ENCODE data around the gene SLC26A5.
A peak's percentile ranks its signal among the peaks of the same experiment; 100 is the strongest.

SLC26A5 gene

GRCh38 chr7:103380395-103381191 is 65.4 kb downstream of the SLC26A5 start:
- Histone ChIP-seq H2BK15ac (ENCODE audit: low read length) (no peak overlapping the region), H3K4me3 (ENCODE audit: low read length in 2 of 2) (no peak overlapping the region), H4K91ac (ENCODE audit: low read depth, low read length, poor library complexity) (no peak overlapping the region), H3K4ac (ENCODE audit: low read length) (no peak overlapping the region), H3K23ac (ENCODE audit: low read depth, low read length, poor library complexity) (no peak overlapping the region), H3K9ac (ENCODE audit: low read depth, low read length, poor library complexity) (no peak overlapping the region), H3K27me3 (ENCODE audit: control insufficient read depth in 3 of 3, insufficient read depth in 3 of 3, low read depth in 1 of 3, low read length in 3 of 3) (peaks cover 0 to 5% (median 0%) of the 10 kb centered on the region in 3 experiments), H2AFZ (ENCODE audit: low read length) (no peak overlapping the region), H3K18ac (ENCODE audit: low read length) (no peak overlapping the region), H2BK120ac (ENCODE audit: low read depth, low read length) (no peak overlapping the region), H2BK12ac (ENCODE audit: low read length) (no peak overlapping the region), H3K79me1 (ENCODE audit: low read depth, low read length) (no peaks in the 10 kb centered on the region), H3K4me2 (ENCODE audit: insufficient read depth, low read length, poor library complexity, severe bottlenecking) (no peak overlapping the region), H3K4me1 (ENCODE audit: control insufficient read depth in 2 of 2, insufficient read depth in 1 of 2, low read depth in 1 of 2, low read length in 2 of 2) (no peaks in the 10 kb centered on the region), H3K36me3 (replicated peaks in 1 of 2; ENCODE audit: control insufficient read depth in 2 of 2, insufficient read depth in 2 of 2, low read length in 2 of 2) (no peaks in the 10 kb centered on the region), H4K8ac (ENCODE audit: low read depth, low read length) (no peak overlapping the region), H2AK5ac (ENCODE audit: low read depth, low read length) (no peak overlapping the region), H2BK5ac (ENCODE audit: low read length) (no peak overlapping the region), H3K9me3 (replicated peaks in 1 of 2; ENCODE audit: control insufficient read depth in 2 of 2, insufficient read depth in 1 of 2, low read depth in 1 of 2, low read length in 2 of 2) (peaks cover 0 to 2% of the 10 kb centered on the region in 2 donors), H3K14ac (ENCODE audit: low read length) (no peak overlapping the region), H3K27ac (replicated peaks; ENCODE audit: low read length) (no peak overlapping the region)
- DNase-seq (ENCODE audit: low spot score): no peak
- WGBS, 2 donors (ENCODE audit: extremely low coverage in 2 of 2, insufficient read length in 2 of 2, insufficient replicate concordance in 1 of 2): 100% methylated on average over 2 of the region's 5 CpGs; no CpG with 5 or more reads in 1 of the 2 donors

GRCh38 chr7:103379270-103379975 is 66.6 kb downstream of the SLC26A5 start:
- no peak overlapping the region for H2AK5ac ChIP-seq (ENCODE audit: low read depth, low read length)
- H4K91ac ChIP-seq (ENCODE audit: low read depth, low read length, poor library complexity): no peak overlapping the region
- peak overlapping the region; percentile 43 for H2AFZ ChIP-seq (ENCODE audit: low read length)
- H2BK15ac ChIP-seq (ENCODE audit: low read length): no peak overlapping the region
- H3K27ac ChIP-seq (replicated peaks; ENCODE audit: low read length): no peak overlapping the region
- no CpG with 5 or more reads among the region's 3 CpGs for WGBS, 2 donors (ENCODE audit: extremely low coverage in 2 of 2, insufficient read length in 2 of 2, insufficient replicate concordance in 1 of 2)
- H2BK5ac ChIP-seq (ENCODE audit: low read length): no peak overlapping the region
- no peak overlapping the region for H2BK120ac ChIP-seq (ENCODE audit: low read depth, low read length)
- no peak overlapping the region for H3K18ac ChIP-seq (ENCODE audit: low read length)
- H3K9me3 ChIP-seq (replicated peaks in 1 of 2; ENCODE audit: control insufficient read depth in 2 of 2, insufficient read depth in 1 of 2, low read depth in 1 of 2, low read length in 2 of 2): peaks cover 0 to 2% of the 10 kb centered on the region in 2 donors
- H2BK12ac ChIP-seq (ENCODE audit: low read length): no peak overlapping the region
- H3K23ac ChIP-seq (ENCODE audit: low read depth, low read length, poor library complexity): no peak overlapping the region
- H3K4me1 ChIP-seq (ENCODE audit: control insufficient read depth in 2 of 2, insufficient read depth in 1 of 2, low read depth in 1 of 2, low read length in 2 of 2): no peaks in the 10 kb centered on the region
- H3K4ac ChIP-seq (ENCODE audit: low read length): no peak overlapping the region
- no peak overlapping the region for H3K4me2 ChIP-seq (ENCODE audit: insufficient read depth, low read length, poor library complexity, severe bottlenecking)
- no peak for DNase-seq (ENCODE audit: low spot score)
- H3K36me3 ChIP-seq (replicated peaks in 1 of 2; ENCODE audit: control insufficient read depth in 2 of 2, insufficient read depth in 2 of 2, low read length in 2 of 2): no peaks in the 10 kb centered on the region
- no peak overlapping the region for H3K14ac ChIP-seq (ENCODE audit: low read length)
- no peak overlapping the region for H3K4me3 ChIP-seq (ENCODE audit: low read length in 2 of 2)
- H3K79me1 ChIP-seq (ENCODE audit: low read depth, low read length): no peaks in the 10 kb centered on the region
- no peak overlapping the region for H4K8ac ChIP-seq (ENCODE audit: low read depth, low read length)
- H3K9ac ChIP-seq (ENCODE audit: low read depth, low read length, poor library complexity): no peak overlapping the region
- H3K27me3 ChIP-seq (ENCODE audit: control insufficient read depth in 3 of 3, insufficient read depth in 3 of 3, low read depth in 1 of 3, low read length in 3 of 3): peaks cover 0 to 5% (median 0%) of the 10 kb centered on the region in 3 experiments

GRCh38 chr7:103373866-103374643 is 72.0 kb downstream of the SLC26A5 start:
- DNase-seq (ENCODE audit: low spot score): no peak

More at GRCh38 chr7:103373866-103374643, 72.0 kb downstream of the SLC26A5 start:
- Histone ChIP-seq H3K27me3 (ENCODE audit: control insufficient read depth in 3 of 3, insufficient read depth in 3 of 3, low read depth in 1 of 3, low read length in 3 of 3) (peaks cover 0 to 5% (median 0%) of the 10 kb centered on the region in 3 experiments), H3K14ac (ENCODE audit: low read length) (no peak overlapping the region), H2BK15ac (ENCODE audit: low read length) (no peak overlapping the region), H4K91ac (ENCODE audit: low read depth, low read length, poor library complexity) (no peak overlapping the region), H3K27ac (replicated peaks; ENCODE audit: low read length) (no peak overlapping the region), H2AK5ac (ENCODE audit: low read depth, low read length) (no peak overlapping the region), H3K36me3 (replicated peaks in 1 of 2; ENCODE audit: control insufficient read depth in 2 of 2, insufficient read depth in 2 of 2, low read length in 2 of 2) (peaks cover 2 to 10% of the 10 kb centered on the region in 2 donors), H3K4me2 (ENCODE audit: insufficient read depth, low read length, poor library complexity, severe bottlenecking) (no peak overlapping the region), H2BK120ac (ENCODE audit: low read depth, low read length) (no peak overlapping the region), H3K79me1 (ENCODE audit: low read depth, low read length) (no peaks in the 10 kb centered on the region), H3K9me3 (replicated peaks in 1 of 2; ENCODE audit: control insufficient read depth in 2 of 2, insufficient read depth in 1 of 2, low read depth in 1 of 2, low read length in 2 of 2) (no peaks in the 10 kb centered on the region), H3K23ac (ENCODE audit: low read depth, low read length, poor library complexity) (no peak overlapping the region), H2AFZ (ENCODE audit: low read length) (no peak overlapping the region), H2BK5ac (ENCODE audit: low read length) (no peak overlapping the region), H3K4me1 (ENCODE audit: control insufficient read depth in 2 of 2, insufficient read depth in 1 of 2, low read depth in 1 of 2, low read length in 2 of 2) (no peaks in the 10 kb centered on the region), H2BK12ac (ENCODE audit: low read length) (no peak overlapping the region), H3K4me3 (ENCODE audit: low read length in 2 of 2) (no peak overlapping the region), H3K18ac (ENCODE audit: low read length) (no peak overlapping the region), H3K4ac (ENCODE audit: low read length) (no peak overlapping the region), H4K8ac (ENCODE audit: low read depth, low read length) (no peak overlapping the region), H3K9ac (ENCODE audit: low read depth, low read length, poor library complexity) (no peak overlapping the region)
- no CpG with 5 or more reads among the region's 6 CpGs for WGBS, 2 donors (ENCODE audit: extremely low coverage in 2 of 2, insufficient read length in 2 of 2, insufficient replicate concordance in 1 of 2)

Measured in neuronal stem cell (in vitro differentiated cells).